Smooth muscle cell (in vitro differentiated cells): Measurements from ENCODE around the gene MTERF2. TPM values are rescaled to one million over a fixed set of nuclear protein-coding genes. Genes with fewer than 3 reads are reported as not detected.

Source experiments
- DNase-seq: peaks from one replicate; lab custom pipeline; 2025; ENCODE audit not compliant: unreplicated experiment; lab: John Stamatoyannopoulos, UW
- H2AFZ ChIP-seq: fragments of 200-600 bp; sonication (generic); 2 replicates; pipeline ENCODE4 v1.6.0; 2016; ENCODE audit warnings: antibody characterized with exemption, low read depth, mild to moderate bottlenecking
- H3F3A ChIP-seq: fragments of 200-600 bp; sonication (generic); 2 replicates; pipeline ENCODE4 v1.6.0; 2017; ENCODE audit warnings: antibody characterized with exemption, low read depth
- H3K27ac ChIP-seq: fragments of 200-600 bp; sonication (generic); 2 replicates; pipeline ENCODE4 v1.5.1; 2016; ENCODE audit warnings: low read depth, mild to moderate bottlenecking
- H3K27me3 ChIP-seq: fragments of 200-600 bp; sonication (generic); 2 replicates; pipeline ENCODE4 v1.6.1; 2016; ENCODE audit warnings: low read depth, mild to moderate bottlenecking
- H3K36me3 ChIP-seq: fragments of 200-600 bp; sonication (generic); 2 replicates; pipeline ENCODE4 v1.5.1; 2016; ENCODE audit warnings: low read depth
- H3K4me1 ChIP-seq: fragments of 200-600 bp; sonication (generic); 2 replicates; pipeline ENCODE4 v1.5.1; 2016; ENCODE audit warnings: low read depth
- H3K4me2 ChIP-seq: fragments of 200-600 bp; sonication (generic); 2 replicates; pipeline ENCODE4 v1.6.0; 2016; ENCODE audit warnings: mild to moderate bottlenecking
- H3K4me3 ChIP-seq: fragments of 200-600 bp; sonication (generic); 2 replicates; pipeline ENCODE4 v1.5.1; 2016; ENCODE audit warnings: mild to moderate bottlenecking
- H3K79me2 ChIP-seq: fragments of 200-600 bp; sonication (generic); 2 replicates; pipeline ENCODE4 v1.6.0; 2016; ENCODE audit warnings: low read depth, mild to moderate bottlenecking
- H3K9ac ChIP-seq: fragments of 200-600 bp; sonication (generic); 2 replicates; pipeline ENCODE4 v1.6.0; 2016; ENCODE audit warnings: low read depth
- H3K9me3 ChIP-seq: fragments of 200-600 bp; sonication (generic); replicated peaks from 2 replicates; pipeline ENCODE4 v1.5.1; 2016; ENCODE audit warnings: low read depth
- H4K20me1 ChIP-seq: fragments of 200-600 bp; sonication (generic); 2 replicates; pipeline ENCODE4 v1.6.0; 2016; ENCODE audit warnings: low read depth
- CTCF ChIP-seq: fragments of 200-600 bp; sonication (generic); IDR thresholded peaks from 2 replicates; pipeline ENCODE4 v1.5.1; 2017; ENCODE audit warnings: borderline replicate concordance, mild to moderate bottlenecking, antibody characterized with exemption; ENCODE audit not compliant: insufficient read depth, poor library complexity, severe bottlenecking
- WGBS: methylation state at CpG from one replicate; pipeline ENCODE4 v1.1.7; 2016; ENCODE audit warnings: low lambda C conversion rate; 5-methylcytosine and 5-hydroxymethylcytosine counted together
- polyA plus RNA-seq: library from polyadenylated mRNA; unstranded; fragments of >200 nt; fragmentation: Nextera tagmentation; extraction: Ambion mirVana; gene quantifications from 2 replicates; pipeline ENCODE4 v1.2.1, GENCODE V29; 2016
- total RNA-seq: library from RNA; depleted of rRNA; stranded (reverse); fragments of >200 nt; gene quantifications from 2 replicates; pipeline ENCODE4 v1.2.3, GENCODE V29; 2014

MTERF2 gene
- total and polyA plus RNA-seq, 2 experiments from 2014 or later, result 2.8 to 5.0 TPM

- no peaks in the 10 kb centered on the region for H3K36me3 ChIP-seq
- H3K9ac ChIP-seq, result no peak overlapping the region
- H3K9me3 ChIP-seq, result no peaks in the 10 kb centered on the region
- TF ChIP-seq CTCF, result no peak
- peak overlapping the region; percentile 99 for H3K4me2 ChIP-seq
- peaks cover 6% of the 10 kb centered on the region for H3F3A ChIP-seq
- H3K27me3 ChIP-seq, result no peaks in the 10 kb centered on the region
- DNase-seq, result no peak
- no peak overlapping the region for H2AFZ ChIP-seq
- peaks cover 26% of the 10 kb centered on the region for H3K79me2 ChIP-seq
- WGBS, result 79% methylated on average over 12 of the region's 12 CpGs
- H4K20me1 ChIP-seq, result peaks cover 21% of the 10 kb centered on the region
- no peak overlapping the region for H3K4me3 ChIP-seq
- no peak overlapping the region for H3K27ac ChIP-seq
- H3K4me1 ChIP-seq, result peaks cover 14% of the 10 kb centered on the region
Measured at GRCh38 chr12:106953352-106954250, 33.3 kb downstream of the MTERF2 start.

- no peaks in the 10 kb centered on the region for H3K4me1 ChIP-seq
- no peak overlapping the region for H3K4me3 ChIP-seq
- no peaks in the 10 kb centered on the region for H4K20me1 ChIP-seq
- no peak for DNase-seq
- no peaks in the 10 kb centered on the region for H3K79me2 ChIP-seq
- no peak overlapping the region for H3K9ac ChIP-seq
- no peaks in the 10 kb centered on the region for H3K36me3 ChIP-seq
- no peaks in the 10 kb centered on the region for H3K9me3 ChIP-seq
- peaks cover 6% of the 10 kb centered on the region for H3F3A ChIP-seq
- H2AFZ ChIP-seq, result no peak overlapping the region
- TF ChIP-seq CTCF, result no peak
- H3K27me3 ChIP-seq, result no peaks in the 10 kb centered on the region
- 94% methylated on average over 5 of the region's 5 CpGs for WGBS
- H3K27ac ChIP-seq, result no peak overlapping the region
- no peak overlapping the region for H3K4me2 ChIP-seq
Measured at GRCh38 chr12:106950591-106950990, 36.4 kb downstream of the MTERF2 start.

GRCh38 chr12:106947461-106947860 lies 39.5 kb downstream of the MTERF2 start:
- Histone ChIP-seq H3K27ac (no peak overlapping the region), H3K36me3 (no peaks in the 10 kb centered on the region), H3K79me2 (no peaks in the 10 kb centered on the region), H3K27me3 (no peaks in the 10 kb centered on the region), H3K4me1 (no peaks in the 10 kb centered on the region), H2AFZ (no peak overlapping the region), H3K9me3 (no peaks in the 10 kb centered on the region), H3K4me3 (no peak overlapping the region), H3K9ac (no peak overlapping the region), H3K4me2 (no peak overlapping the region), H4K20me1 (no peaks in the 10 kb centered on the region), H3F3A (no peaks in the 10 kb centered on the region)
- no peak for DNase-seq
- no peak for TF ChIP-seq CTCF
